Endothelial cell of umbilical vein (primary cell): ENCODE results near the gene MSL3B. TPM values are rescaled to one million over a fixed set of nuclear protein-coding genes. Genes with fewer than 3 reads are reported as not detected.

ENCODE experiments used
- BruUV-seq: library from RNA; stranded (reverse); fragments of 400-500 nt; replicated peaks from 2 replicates; lab custom pipeline; 2021; lab: Mats Ljungman, UMichigan
- CTCF ChIA-PET: fragments of 300-600, 350-600 bp; sonication (Branson Sonifier 250); formaldehyde crosslinking; loops from one replicate; lab custom pipeline; 2021; ENCODE audit warnings: antibody characterized with exemption, inconsistent platforms; lab: Charles Lee
- POLR2A ChIA-PET: fragments of 300-600, 350-600 bp; sonication (Branson Sonifier 250); formaldehyde crosslinking; loops from one replicate; lab custom pipeline; 2021; ENCODE audit warnings: antibody characterized with exemption, inconsistent platforms; lab: Charles Lee
- DNase-seq: peaks from one replicate; pipeline ENCODE4 v3.0.0-alpha.2; 2011; ENCODE audit warnings: low read depth, low spot score
- FAIRE-seq: peaks from 2 replicates; lab custom pipeline; 2011; peaks lifted over from hg19 to GRCh38; lab: Jason Lieb, UNC
- H2AFZ ChIP-seq: 2 replicates; pipeline ENCODE4 v1.6.0; 2012; ENCODE audit warnings: low read depth, low read length, control low read depth, inconsistent platforms
- H3K27ac ChIP-seq: 2 replicates; pipeline ENCODE4 v1.5.1; 2011; ENCODE audit warnings: low read depth, mild to moderate bottlenecking, control low read depth, low read length, moderate library complexity; ENCODE audit not compliant: insufficient read depth
- H3K27me3 ChIP-seq, 2 experiments: 2 replicates each; pipeline versions ENCODE4 v1.6.0 to v1.6.1; 2011; ENCODE audit warnings: low read length in 2 of 2, mixed read lengths in 1 of 2; ENCODE audit not compliant: control insufficient read depth in 2 of 2, insufficient read depth in 2 of 2
- H3K36me3 ChIP-seq, 2 experiments: 2 replicates in 1 of 2; 3 replicates in 1 of 2; pipeline ENCODE4 v1.5.1; 2011; ENCODE audit warnings: low read length in 2 of 2, mild to moderate bottlenecking in 1 of 2, moderate library complexity in 1 of 2; ENCODE audit not compliant: control insufficient read depth in 2 of 2, insufficient read depth in 2 of 2; ENCODE audit errors: extremely low read depth in 1 of 2
- H3K4me1 ChIP-seq: 3 replicates; pipeline ENCODE4 v1.5.1; 2011; ENCODE audit warnings: mild to moderate bottlenecking, low read length; ENCODE audit not compliant: control insufficient read depth, insufficient read depth; ENCODE audit errors: extremely low read depth
- H3K4me2 ChIP-seq: 2 replicates; pipeline ENCODE4 v1.6.1; 2011; ENCODE audit warnings: low read length, control low read depth, mixed read lengths; ENCODE audit not compliant: insufficient read depth
- H3K4me3 ChIP-seq, 3 experiments: fragments of 200-600 bp in 1 of 3; sonication (generic), shearing (Covaris generic) in 1 of 3; replicated peaks in 1 of 3; 2 replicates each; pipeline ENCODE4 v1.5.1; 2011 to 2016; ENCODE audit warnings: control low read depth in 3 of 3, low read length in 3 of 3, mild to moderate bottlenecking in 2 of 3, inconsistent platforms in 1 of 3, low read depth in 1 of 3, moderate library complexity in 1 of 3; ENCODE audit not compliant: insufficient read depth in 1 of 3
- H3K79me2 ChIP-seq: 2 replicates; pipeline ENCODE4 v1.6.0; 2012; ENCODE audit warnings: low read length, inconsistent platforms; ENCODE audit not compliant: control insufficient read depth, insufficient read depth
- H3K9ac ChIP-seq: replicated peaks from 2 replicates; pipeline ENCODE3; 2011; ENCODE audit warnings: low read length, control low read depth; ENCODE audit not compliant: insufficient read depth; ENCODE audit errors: extremely low read depth
- H3K9me1 ChIP-seq: replicated peaks from 3 replicates; pipeline ENCODE4 v1.6.0; 2011; ENCODE audit warnings: mild to moderate bottlenecking, low read length; ENCODE audit not compliant: control insufficient read depth, insufficient read depth; ENCODE audit errors: extremely low read depth
- H3K9me3 ChIP-seq: replicated peaks from 2 replicates; pipeline ENCODE4 v1.5.1; 2012; ENCODE audit warnings: low read length, inconsistent platforms; ENCODE audit not compliant: control insufficient read depth, insufficient read depth
- H4K20me1 ChIP-seq: replicated peaks from 2 replicates; pipeline ENCODE3; 2011; ENCODE audit warnings: mild to moderate bottlenecking, low read length; ENCODE audit not compliant: control insufficient read depth, insufficient read depth; ENCODE audit errors: extremely low read depth
- CTCF ChIP-seq, 2 donors: IDR thresholded peaks; 1 replicate in 1 of 2; 2 replicates in 1 of 2; pipeline ENCODE4 v1.5.1; 2011; ENCODE audit warnings: low read length in 2 of 2, mild to moderate bottlenecking in 2 of 2, moderate library complexity in 2 of 2, control low read depth in 1 of 2, inconsistent platforms in 1 of 2, low read depth in 1 of 2; ENCODE audit not compliant: insufficient read depth in 1 of 2; ENCODE audit errors: extremely low read depth in 1 of 2
- FOS ChIP-seq: IDR thresholded peaks from 2 replicates; pipeline ENCODE4 v1.6.1; 2011; ENCODE audit warnings: mild to moderate bottlenecking, low read length, moderate library complexity, borderline replicate concordance; ENCODE audit not compliant: insufficient read depth
- dilution Hi-C: fragments of 300-500 bp; cut with MboI; formaldehyde crosslinking; loops from one replicate; pipeline ENCODE4 v1.15.0; 2019; ENCODE audit warnings: low sequenced_read_pairs; ENCODE audit not compliant: extremely low pct_ligation_motif_present
- intact Hi-C: fragments of 100-400 bp; cut with micrococcal nuclease; formaldehyde crosslinking; loops from one replicate; pipeline ENCODE4 v1.10.0; 2022
- polyA plus RNA-seq, 4 experiments: library from polyadenylated mRNA; depleted of rRNA in 3 of 4; stranded (reverse) in 3 of 4; unstranded in 1 of 4; fragments of >200 nt; gene quantifications; 2 replicates each; pipeline versions ENCODE4 v1.2.1 to v1.2.3, GENCODE V29; 2011 to 2012; ENCODE audit warnings: missing spikeins in 1 of 4
- total RNA-seq: library from RNA; stranded (reverse); gene quantifications from 2 replicates; pipeline ENCODE4 v1.2.3, GENCODE V29; 2021

Gene MSL3B

GRCh38 chr2:233815861-233816260, 52.3 kb downstream of the MSL3B start:
- FAIRE-seq (no peak), DNase-seq (no peak)
- no peak overlapping the region for H3K9ac ChIP-seq
- no peak overlapping the region for H3K4me2 ChIP-seq
- ChIA-PET CTCF (no interaction called here), POLR2A (no interaction called here)
- no peak overlapping the region for H3K4me3 ChIP-seq
- no peaks in the 10 kb centered on the region for H3K4me1 ChIP-seq
- no TSS peak for BruUV-seq
- no peaks in the 10 kb centered on the region for H4K20me1 ChIP-seq
- no peaks in the 10 kb centered on the region for H3K9me3 ChIP-seq
- H3K36me3 ChIP-seq = no peaks in the 10 kb centered on the region
- H3K79me2 ChIP-seq = no peaks in the 10 kb centered on the region
- intact Hi-C loops (no loop called here), dilution Hi-C loops (no loop called here)
- no peak overlapping the region for H3K27ac ChIP-seq
- no peaks in the 10 kb centered on the region for H3K27me3 ChIP-seq
- no peak for TF ChIP-seq CTCF (IDR thresholded peaks at IDR 0.05; ENCODE audit: extremely low read depth in 1 of 2, insufficient read depth in 1 of 2, low read depth in 1 of 2, low read length in 2 of 2)
- no peak for TF ChIP-seq FOS
- no peak overlapping the region for H2AFZ ChIP-seq
- no peaks in the 10 kb centered on the region for H3K9me1 ChIP-seq

Other genes with a start within 250 kb of the MSL3B start
- gene UGT1A10, start 231.9 kb downstream of the MSL3B start, total RNA-seq = not detected in 2 replicates
- not detected in 2 replicates for gene UGT1A10, start 231.9 kb downstream of the MSL3B start, polyA plus RNA-seq
- not detected in 2 replicates for gene UGT1A9, start 196.5 kb downstream of the MSL3B start, total RNA-seq
- not detected in 2 replicates for gene UGT1A9, start 196.5 kb downstream of the MSL3B start, polyA plus RNA-seq
- gene UGT1A7, start 186.5 kb downstream of the MSL3B start, total RNA-seq = not detected in 2 replicates
- gene UGT1A7, start 186.5 kb downstream of the MSL3B start, polyA plus RNA-seq = not detected in 2 replicates
- not detected in 2 replicates for gene UGT1A6, start 175.5 kb downstream of the MSL3B start, total RNA-seq
- not detected in 2 replicates for gene UGT1A6, start 175.5 kb downstream of the MSL3B start, polyA plus RNA-seq
- gene UGT1A5, start 155.5 kb downstream of the MSL3B start, total RNA-seq = not detected in 2 replicates
- gene UGT1A5, start 155.5 kb downstream of the MSL3B start, polyA plus RNA-seq = not detected in 2 replicates
- not detected in 2 replicates for gene UGT1A4, start 149.7 kb downstream of the MSL3B start, total RNA-seq
- gene UGT1A4, start 149.7 kb downstream of the MSL3B start, polyA plus RNA-seq = not detected in 2 replicates
- not detected in 2 replicates for gene UGT1A3, start 139.3 kb downstream of the MSL3B start, total RNA-seq
- not detected in 2 replicates for gene UGT1A3, start 139.3 kb downstream of the MSL3B start, polyA plus RNA-seq
- gene UGT1A1, start 108.1 kb downstream of the MSL3B start, total RNA-seq = not detected in 2 replicates
- gene UGT1A1, start 108.1 kb downstream of the MSL3B start, polyA plus RNA-seq = not detected in 2 replicates
- not detected in 2 replicates for gene MROH2A, start 90.1 kb downstream of the MSL3B start, total RNA-seq
- gene MROH2A, start 90.1 kb downstream of the MSL3B start, polyA plus RNA-seq = not detected in 2 replicates
- gene HJURP, start 13.9 kb downstream of the MSL3B start, total RNA-seq = 42.4 and 60.9 TPM in 2 replicates
- 34.4 and 38.5 TPM in 2 replicates for gene HJURP, start 13.9 kb downstream of the MSL3B start, polyA plus RNA-seq
- not detected in 2 replicates for gene TRPM8, start 49.0 kb upstream of the MSL3B start, total RNA-seq
- not detected in 2 replicates for gene TRPM8, start 49.0 kb upstream of the MSL3B start, polyA plus RNA-seq
- gene SPP2, start 182.3 kb upstream of the MSL3B start, total RNA-seq = not detected in 2 replicates
- gene SPP2, start 182.3 kb upstream of the MSL3B start, polyA plus RNA-seq = not detected in 2 replicates